GM18861 (cell line): ENCODE results near the gene C6orf47.
A peak's percentile ranks its signal among the peaks of the same experiment; 100 is the strongest.

Experiments
- ATAC-seq: cut with Tn5 transposase; IDR thresholded peaks from one replicate; pipeline ENCODE4 v1.9.1; 2021; ENCODE audit not compliant: unreplicated experiment

The C6orf47 gene

DNA sequence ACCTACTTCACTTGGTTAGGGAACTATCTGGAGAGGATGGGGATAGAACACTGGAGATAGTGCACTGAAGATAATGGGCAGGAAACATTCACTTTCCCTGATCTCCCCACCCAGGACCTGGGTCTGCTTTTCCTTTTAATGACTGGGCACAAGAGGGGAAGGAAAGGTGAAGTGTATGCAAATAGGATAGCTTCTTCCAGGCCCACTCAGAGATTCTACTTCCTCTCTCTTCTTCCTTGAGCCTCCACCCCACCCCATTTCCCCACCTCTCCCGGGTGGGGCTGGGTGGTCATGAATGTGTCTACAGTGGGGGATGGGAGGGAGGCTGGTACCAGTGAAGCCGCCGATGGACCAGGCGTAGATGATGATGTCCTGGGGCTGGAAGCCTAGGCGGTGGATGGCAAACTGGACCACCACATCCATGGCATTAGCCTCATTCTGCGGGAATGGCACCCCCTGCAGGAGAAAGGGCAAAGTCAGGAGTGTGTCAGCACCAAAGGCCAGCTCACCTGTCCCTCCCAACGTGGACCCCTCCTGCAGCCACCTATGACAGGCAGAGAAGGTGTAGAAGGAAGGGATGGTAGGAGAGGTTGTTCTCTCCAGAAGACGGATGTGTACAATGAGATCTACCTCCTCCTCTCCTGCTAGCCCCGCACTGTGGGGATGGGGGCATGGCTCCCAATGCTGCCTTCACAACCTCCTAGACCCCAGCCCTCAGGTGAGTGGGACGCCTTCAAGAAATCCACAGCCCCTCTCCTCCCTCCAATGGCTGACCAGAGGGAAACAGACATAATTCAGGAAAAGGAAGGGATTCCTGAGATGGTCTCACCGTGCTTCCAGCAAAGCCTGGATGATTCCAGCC lies 28.9 kb upstream of the C6orf47 start:
- ATAC-seq = no peak

DNA sequence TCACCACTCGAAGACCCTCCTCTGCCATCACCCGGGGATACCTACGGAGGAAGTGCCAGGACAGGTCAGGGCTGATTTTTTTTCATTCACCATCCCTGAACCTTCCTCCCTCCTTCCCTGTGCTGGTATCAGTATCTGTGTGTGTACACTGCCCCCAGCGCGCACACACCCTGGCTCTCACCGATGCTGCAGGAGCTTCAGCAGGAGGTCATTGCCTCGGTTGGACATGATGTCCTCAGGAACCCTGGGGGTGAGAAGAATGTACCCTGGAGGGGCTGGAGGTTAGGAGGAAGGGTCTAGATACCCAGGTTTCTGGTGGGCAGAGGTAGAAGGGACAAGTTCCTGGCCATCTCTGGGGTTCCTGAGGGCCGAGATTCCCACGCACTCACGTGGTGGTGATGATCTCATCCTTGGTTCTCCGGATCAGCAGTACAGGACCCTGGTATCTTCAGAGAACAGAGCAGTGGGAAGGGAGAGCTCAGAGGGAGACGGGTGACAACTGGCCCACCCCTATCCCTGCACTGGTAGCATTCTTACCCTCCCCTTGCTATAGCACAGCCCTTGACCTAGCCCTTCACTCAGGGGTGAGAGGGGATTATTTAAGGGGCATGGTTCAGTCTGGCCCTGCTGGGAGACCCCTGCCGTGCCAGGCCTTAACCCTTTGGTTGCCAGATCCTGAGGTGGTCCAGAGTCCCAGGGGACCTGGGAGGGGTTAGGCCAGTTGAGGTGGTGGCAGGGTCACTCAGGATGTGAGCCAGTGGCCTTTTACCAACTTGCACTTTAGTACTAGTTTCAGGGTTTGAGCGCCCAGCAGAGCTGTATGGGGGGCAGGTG lies 27.5 kb upstream of the C6orf47 start:
- no peak for ATAC-seq

DNA sequence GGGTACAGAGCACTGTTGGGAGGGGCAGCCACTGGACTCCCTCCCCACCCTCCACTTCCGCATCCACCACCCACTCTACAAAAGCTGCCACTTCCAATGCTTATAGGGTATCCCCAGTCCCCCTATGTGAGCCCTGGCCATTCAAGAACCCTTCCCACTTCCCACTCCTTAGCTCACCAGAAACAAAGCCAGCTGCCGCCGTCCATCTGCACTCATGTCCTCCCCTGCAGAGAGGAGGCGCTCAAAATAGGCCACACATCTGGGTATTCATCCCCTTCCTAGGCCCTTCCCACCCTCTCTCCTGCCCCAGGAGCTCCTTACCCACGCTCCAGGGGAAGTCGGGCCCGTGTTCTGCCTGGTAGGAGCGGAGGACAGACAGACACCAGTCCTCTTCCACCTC lies 26.7 kb upstream of the C6orf47 start:
- ATAC-seq = no peak

DNA sequence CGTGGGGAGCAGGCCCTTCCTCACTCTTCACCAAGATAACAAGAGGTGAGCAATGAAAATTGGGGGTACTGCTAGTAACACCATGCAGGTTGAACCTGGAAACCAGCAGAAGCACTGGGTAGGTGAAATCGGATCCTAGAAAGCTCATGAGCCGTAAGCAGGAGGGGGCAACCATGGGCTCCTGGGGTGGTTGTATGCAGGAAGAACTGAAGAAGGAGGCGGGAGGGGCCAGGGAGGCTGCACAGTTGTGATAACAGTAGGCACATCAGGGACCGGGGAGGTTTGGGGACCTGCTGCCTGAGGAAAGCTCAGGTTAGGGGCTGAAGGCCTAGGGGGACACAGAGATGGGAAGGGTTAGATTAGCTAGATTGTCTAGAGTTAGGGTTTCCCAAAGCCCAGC lies 25.9 kb upstream of the C6orf47 start:
- no peak for ATAC-seq

DNA sequence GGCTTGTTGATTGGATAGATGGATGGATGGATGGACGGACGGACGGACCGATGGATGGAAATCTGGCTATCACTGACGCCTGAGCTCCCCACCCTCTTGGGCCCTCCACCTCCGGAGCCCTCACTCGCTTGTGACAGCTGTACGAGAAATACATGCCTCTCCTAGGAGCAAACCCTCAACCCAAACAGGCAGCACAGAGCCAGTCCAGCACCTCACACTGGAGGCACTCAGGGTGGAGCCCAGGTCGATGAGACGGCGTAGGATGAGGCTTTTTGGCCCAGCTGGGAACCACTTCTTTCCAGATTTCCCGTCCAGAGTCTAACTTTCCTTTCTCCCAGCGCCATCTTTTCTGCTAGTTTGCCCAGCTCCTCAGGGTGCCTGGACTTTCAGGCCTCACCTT lies 23.0 kb upstream of the C6orf47 start:
- ATAC-seq = no peak

DNA sequence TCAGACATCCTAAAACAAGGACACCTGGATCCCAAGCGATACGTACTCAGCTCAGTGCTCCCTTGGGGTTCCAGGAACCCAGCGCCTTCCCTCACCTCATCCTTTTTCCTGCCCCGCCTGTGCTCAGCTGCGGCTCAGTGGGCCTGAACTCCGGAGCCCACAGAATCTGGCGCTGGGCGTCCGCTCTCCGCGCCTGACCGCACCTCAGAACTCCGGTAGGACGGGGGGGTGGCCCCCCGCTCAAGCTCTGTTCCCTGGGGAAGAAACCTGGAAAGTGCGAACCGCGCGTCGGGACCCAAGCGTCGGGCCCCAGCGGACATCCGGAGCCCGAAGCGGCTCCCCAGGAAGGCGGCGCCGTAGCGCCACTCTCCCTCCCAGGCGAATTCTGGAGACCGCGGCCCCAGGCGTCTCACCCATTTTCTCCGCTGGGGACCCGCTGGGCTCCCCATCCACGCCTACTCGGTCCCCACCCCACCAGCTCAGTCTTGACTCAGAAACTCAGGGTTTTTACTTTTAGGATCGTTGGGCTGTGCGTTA lies 20.6 kb upstream of the C6orf47 start:
- no peak for ATAC-seq

DNA sequence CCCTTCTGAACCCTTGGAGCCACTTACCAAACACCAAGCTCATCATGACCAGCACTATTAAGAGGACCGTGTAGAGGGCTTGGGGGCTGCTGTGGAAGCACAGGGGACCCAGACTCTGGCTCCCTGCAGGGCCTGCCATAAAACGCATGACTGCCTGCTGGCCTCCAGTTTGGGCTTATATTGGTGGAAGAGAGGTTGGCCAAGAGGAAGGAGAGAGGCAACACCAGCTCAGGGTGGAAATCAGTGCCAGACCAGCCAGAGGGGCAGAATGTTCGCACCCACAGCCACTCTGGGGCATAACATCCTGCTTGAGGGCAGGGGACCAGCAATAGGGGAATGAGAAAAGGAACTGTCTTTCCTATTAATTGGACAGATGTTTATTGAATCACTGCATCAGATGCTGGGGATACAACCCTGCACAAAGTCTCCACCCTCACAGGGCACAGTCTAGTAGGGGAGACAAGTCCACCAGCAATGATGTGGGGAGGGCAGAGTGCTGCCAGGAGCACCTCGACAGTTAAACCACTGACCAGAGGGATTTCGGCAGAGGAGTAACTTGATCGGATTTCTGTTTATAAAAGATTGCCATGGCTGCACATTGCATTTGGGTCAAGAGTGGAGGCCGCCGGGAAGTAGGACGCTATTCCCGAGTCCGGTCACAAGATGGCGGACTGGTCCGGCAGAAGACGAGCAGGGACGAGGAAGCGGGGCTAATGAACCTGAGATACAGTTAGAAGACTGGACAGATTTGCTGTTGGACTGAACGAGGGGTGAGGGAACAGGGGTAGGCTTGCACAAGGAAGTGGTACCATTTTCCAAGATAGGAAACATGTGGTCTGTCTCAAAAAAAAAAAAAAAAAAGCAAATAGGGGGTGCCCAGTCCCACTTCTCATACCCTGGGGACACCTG lies 19.9 kb upstream of the C6orf47 start, which contains the start of gene LY6G5C:
Gene LY6G5C (minus strand): TSS at position 842 of the 909 bp plus-strand sequence. CDS start 694 bp downstream, at position 148.
- ATAC-seq = no peak

DNA sequence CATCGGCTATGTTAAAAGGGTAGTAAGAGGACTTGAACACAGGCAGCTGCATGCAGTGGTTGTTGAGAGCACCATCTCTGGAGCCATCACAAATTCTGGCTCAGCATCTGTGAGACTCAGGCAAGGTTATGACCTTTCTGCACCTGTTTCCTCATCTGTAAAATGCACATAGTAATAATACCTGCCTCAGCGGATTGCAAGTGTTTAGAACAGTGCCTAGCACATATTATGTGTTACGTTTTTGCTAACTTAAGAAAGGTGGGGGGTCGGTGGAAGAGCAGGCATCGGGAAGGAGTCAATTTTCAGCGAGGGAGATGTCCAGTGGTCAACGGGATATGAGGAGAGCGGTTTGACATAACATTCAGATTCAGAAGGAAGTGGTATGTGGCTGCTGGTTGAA lies 17.4 kb upstream of the C6orf47 start:
- ATAC-seq = no peak

DNA sequence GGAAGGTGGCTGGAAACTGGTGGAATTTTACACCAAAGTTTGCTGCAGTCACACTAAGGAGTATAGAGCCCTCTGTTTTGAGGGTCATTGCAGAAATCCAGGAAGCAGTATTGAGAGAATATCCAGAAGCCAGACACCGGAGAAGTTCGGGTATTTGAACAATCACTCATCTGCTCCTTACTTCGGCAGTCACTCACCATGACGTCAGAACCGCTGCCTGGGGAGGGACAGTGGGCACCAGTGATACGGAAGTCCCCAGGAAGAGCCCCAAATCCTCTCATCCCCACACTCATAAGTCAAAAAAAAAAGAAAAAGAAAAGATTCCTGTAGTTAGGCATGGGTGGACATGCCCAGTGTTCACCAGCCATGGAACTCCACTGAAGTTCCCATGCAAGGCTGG lies 16.3 kb upstream of the C6orf47 start:
- no peak for ATAC-seq

DNA sequence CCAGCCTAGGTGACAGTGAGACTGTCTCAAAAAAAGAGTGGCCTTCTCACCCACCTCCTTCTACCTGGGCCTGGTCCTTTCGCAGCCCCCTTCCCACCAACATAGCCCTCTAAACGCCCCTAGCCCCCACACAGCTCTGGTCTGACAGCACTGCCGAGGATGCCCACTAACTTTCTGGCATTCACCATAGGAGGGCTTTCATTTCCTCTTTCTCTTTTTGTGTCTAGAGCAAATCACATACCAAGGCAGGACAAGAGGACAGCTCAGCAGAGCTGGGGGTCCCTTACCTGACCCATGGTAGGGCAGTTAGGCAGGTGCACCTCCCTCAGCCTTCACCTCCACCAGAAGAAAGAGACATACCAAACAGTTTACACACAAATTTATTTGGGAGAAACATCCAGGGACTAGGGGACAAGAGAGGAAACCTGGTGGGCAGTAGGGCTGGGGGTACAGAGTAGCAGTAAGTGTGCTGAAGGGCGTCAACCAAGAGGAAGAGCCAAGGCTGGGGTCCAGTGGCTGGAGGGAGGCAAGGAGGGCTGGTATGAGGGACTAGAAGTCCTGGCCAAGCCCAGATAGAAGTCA lies 15.8 kb upstream of the C6orf47 start:
- ATAC-seq = no peak

DNA sequence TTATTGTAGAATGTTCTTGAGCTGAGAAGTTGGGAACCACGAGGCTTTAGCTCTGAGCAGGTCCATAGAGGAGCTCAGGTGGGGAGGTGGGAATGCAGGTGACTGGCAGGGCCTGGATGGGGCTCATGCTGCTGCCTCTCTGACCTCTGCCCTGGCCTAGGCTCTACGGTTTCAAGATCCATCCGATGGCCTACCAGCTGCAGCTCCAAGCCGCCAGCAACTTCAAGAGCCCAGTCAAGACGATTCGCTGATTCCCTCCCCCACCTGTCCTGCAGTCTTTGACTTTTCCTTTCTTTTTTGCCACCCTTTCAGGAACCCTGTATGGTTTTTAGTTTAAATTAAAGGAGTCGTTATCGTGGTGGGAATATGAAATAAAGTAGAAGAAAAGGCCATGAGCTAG lies 9.1 kb upstream of the C6orf47 start, which contains the start of gene LY6G5B:
Gene LY6G5B (plus strand): TSS at position 301 of the 400 bp plus-strand sequence. CDS start 975 bp downstream, outside the sequence.
- ATAC-seq = no peak

DNA sequence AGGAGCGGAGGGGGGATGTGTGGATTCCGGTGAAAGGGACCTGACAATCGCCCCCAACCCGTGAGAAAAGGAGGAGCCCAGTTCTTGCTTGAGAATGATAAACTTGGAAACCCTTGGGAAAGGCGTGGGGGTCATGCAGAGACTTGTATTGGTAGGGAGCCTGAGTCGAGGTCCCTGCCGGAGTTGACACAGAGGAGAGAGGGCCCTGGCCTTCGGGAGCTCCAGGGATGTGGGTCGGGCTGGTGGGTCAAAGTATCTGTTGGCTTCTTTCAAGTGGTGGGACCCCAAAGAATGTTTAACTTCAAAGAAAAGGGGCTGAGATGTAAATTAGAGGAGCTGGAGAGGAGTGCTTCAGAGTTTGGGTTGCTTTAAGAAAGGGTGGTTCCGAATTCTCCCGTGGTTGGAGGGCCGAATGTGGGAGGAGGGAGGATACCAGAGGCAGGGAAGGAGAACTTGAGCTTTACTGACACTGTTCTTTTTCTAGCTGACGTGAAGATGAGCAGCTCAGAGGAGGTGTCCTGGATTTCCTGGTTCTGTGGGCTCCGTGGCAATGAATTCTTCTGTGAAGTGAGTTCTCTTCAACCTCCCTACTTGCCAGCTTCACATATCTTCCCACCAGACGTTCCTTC lies 5.9 kb upstream of the C6orf47 start:
- ATAC-seq = no peak

DNA sequence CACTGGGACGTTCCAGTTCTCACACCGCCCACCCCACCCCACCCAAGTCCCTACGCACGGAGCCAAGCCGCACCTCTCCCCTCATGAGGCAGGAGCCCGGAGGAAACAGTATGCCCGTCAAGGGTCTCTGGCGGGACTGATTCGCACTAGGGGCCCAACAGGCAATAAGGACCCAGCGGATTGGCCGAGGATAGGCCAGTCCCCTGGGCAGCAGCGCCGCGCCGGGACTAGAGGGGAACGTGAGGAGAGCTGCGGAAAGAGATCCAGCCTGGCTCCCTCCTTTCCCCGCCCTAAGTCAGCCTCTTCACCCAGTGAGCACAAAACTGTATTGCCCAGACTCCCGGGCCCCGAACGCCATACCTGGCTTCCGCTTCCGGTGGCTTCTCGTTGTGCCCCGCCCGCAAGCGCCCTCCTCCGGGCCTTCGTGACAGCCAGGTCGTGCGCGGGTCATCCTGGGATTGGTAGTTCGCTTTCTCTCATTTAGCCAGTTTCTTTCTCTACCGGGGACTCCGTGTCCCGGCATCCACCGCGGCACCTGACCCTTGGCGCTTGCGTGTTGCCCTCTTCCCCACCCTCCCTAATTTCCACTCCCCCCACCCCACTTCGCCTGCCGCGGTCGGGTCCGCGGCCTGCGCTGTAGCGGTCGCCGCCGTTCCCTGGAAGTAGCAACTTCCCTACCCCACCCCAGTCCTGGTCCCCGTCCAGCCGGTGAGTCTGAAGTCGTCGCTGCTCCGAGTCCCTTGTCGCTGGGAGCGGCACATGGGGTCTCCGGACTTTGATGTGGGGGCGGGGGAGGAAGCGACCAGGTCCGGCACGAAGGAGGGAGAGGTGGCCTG lies 5.1 kb upstream of the C6orf47 start, which contains the start of gene CSNK2B:
Gene CSNK2B (plus strand): TSS at position 580 of the 836 bp plus-strand sequence. CDS start 752 bp downstream, outside the sequence.
- ATAC-seq = peak; percentile 72

DNA sequence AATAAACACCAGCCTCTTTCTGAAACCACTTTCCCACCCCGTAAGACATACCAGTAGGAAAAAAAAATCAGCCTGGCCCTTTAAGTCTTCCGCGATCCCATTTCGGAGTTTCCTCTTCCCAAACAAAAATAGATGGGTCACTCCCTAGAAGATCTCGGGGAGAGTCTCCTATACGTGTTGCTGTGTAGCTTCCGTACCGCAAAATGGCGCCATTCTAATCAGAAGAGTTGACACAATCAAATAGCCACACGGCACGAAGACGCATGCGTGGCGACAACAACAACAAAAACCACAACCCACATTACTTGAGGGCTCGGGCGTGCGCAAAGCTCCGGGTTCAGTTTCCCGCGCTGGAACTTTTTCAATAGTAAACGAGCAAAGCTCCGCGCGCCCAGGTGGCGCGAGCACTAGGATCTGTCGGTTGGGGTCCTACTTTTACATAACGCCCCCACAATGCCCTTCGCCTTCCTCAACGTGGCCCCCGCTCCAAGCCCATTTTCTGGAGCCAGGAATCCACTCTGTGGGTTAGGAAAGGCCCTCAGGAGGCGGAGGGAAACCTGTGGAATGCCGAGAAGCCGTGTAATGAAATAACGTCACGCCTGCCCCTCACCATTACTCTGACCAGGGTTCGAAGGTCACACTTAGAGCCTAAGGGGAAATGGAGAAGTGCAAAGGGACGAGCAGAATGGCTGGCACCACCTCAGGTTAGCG lies 4.4 kb upstream of the C6orf47 start, which contains the start of gene GPANK1:
Gene GPANK1 (minus strand): TSS at position 208 of the 711 bp plus-strand sequence. CDS start 519 bp downstream, outside the sequence.
- no peak for ATAC-seq

DNA sequence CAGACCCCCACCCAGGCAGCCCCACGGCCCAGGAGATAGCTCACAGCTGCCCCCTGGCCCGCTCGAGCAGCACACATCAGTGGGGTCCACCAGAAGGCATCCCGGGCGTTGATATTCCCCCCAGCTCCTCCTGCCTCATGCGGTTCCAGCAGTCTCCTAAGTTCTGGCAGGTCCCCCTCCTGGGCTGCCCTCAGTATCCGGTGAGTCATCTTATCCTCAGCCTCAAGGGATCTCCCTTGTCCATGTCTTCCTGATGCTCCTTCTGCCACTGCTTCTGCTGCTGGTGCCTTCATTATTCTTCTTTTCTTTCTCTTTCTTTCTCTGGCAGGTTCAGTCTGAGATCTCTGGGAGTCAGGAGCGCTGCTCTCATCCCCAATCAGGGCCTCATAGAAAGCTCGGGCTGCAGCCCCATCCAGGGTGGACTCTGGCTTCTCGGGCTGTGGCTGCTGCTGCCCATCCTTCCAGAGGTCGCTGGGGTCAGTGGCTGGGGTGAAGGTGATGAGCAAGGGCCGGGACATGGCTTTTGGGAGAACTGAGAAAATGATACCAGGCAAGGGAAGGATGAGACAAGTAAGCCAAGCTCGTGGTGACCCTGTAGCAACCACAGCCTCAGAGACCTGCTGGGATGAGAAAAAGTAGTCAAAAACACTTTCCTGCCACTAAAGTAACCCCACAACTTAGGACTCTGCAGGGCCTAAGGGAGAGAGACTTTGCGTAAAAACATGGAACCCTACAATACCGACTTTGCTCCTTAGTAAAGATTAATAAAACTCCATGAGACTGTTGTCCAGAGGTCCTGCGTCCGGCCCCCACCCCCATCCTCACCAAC lies 3.6 kb upstream of the C6orf47 start:
- no peak for ATAC-seq

DNA sequence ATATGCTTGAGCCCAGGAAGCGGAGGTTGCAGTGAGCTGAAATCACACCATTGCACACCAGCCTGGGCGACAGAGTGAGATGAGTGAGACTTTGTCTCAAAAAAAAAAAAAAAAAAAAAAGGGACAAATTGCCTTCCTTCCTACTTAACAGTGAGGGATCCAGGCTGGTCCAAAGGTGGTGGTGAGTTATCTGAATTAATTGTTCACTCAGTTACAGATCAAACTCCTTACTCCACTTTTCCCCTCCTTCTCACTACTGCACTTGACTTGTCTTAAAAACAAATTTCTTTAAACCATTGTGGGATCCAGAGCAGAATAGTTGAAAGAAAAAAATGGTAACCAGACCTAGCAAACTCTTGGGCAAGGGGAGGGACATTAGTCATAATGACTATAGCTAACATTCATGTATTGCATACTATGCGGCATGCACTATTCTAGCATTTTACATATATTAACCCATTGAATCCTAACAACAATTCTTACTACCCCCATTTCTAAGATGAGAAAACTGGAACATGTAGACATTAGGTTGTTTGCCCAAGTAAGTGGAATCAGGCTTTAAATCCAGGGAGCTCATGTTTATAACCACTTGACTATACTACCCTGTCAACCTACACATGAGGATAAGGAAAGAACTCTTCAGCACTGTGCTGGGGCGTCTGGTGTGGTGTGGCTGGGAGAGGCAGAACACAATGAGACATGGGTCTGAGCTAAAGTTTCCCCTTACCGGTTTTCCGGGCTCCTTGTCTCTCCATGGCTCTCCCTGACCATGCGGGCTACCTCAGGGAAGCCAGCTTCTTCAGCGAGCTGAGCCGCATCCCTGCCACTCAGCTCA lies 2.8 kb upstream of the C6orf47 start:
- no peak for ATAC-seq
